WI38 (cell line): ENCODE results near the gene ZNF195.
"Not testable (repeated sequence)": the region's sequence is repeated elsewhere in the genome, so short reads cannot be mapped to it uniquely, and the experiment has no call there.

Experiments
- H3K4me3 ChIP-seq: 2 replicates; pipeline ENCODE4 v1.5.1; 2011; ENCODE audit warnings: low read depth, mild to moderate bottlenecking, control low read depth, low read length
- TF ChIP-seq, protein P1 (sequence below): IDR thresholded peaks from 2 replicates; pipeline ENCODE4 v1.5.1; 2012; ENCODE audit warnings: low read depth, mild to moderate bottlenecking, control low read depth, low read length

Gene ZNF195

DNA sequence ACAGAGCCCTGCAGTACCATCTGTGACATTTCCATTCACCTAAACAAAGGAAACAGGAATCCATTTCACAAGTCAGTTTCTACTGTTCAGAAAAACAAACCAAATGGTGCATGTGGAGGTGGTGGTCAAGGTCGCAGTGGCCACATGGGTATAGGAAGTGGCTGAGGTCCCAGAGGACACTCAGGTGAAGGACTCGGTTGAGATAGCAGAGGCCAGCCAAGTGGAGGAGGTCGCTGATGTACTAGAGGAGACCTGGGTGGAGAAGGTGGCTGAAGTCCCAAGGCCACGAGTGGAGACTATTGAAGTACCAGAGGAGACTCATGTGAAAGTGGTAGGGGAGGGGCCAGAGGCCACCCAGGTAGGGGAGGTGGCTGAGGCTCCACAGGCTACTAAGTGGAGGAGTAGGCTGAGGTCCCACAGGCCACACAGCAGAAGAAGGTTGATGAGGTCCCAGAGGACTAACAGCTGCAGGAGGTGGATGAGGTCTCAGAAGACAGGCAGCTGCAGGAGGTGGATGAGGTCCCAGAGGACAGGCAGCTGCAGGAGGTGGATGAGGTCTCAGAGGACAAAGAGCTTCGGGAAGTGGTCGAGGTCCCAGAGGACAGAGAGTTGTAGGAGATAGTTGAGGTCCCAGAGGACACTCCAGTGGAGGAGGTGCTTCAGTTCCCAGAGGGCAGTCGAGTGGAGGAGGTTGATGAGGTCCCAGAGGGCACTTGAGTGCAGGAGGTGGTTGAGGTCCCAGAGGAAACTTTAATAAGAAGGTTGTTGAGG is 40.2 kb downstream of the ZNF195 start:
- no peak overlapping the region for H3K4me3 ChIP-seq
- TF ChIP-seq, protein P1, sequence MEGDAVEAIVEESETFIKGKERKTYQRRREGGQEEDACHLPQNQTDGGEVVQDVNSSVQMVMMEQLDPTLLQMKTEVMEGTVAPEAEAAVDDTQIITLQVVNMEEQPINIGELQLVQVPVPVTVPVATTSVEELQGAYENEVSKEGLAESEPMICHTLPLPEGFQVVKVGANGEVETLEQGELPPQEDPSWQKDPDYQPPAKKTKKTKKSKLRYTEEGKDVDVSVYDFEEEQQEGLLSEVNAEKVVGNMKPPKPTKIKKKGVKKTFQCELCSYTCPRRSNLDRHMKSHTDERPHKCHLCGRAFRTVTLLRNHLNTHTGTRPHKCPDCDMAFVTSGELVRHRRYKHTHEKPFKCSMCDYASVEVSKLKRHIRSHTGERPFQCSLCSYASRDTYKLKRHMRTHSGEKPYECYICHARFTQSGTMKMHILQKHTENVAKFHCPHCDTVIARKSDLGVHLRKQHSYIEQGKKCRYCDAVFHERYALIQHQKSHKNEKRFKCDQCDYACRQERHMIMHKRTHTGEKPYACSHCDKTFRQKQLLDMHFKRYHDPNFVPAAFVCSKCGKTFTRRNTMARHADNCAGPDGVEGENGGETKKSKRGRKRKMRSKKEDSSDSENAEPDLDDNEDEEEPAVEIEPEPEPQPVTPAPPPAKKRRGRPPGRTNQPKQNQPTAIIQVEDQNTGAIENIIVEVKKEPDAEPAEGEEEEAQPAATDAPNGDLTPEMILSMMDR: no peak

DNA sequence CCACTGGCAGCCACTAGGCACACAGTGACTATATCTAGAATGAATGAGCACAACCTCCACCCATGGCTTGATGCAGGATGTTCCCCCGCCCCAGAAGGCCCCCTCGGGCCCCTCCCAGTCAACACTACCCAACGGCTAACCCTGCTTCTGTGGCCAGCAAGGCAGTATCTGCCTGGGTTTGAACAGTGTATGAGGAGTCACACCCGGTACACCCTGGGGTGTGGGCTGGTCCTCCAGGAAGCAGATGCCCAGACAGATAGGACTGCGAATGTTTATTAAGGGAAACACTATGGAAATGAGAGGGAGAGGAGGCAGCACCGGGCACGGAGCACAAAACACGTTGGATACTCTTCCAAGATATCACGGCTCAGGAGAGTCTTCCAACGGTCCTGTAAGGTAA is 42.5 kb downstream of the ZNF195 start:
- not testable (repeated sequence) for H3K4me3 ChIP-seq

DNA sequence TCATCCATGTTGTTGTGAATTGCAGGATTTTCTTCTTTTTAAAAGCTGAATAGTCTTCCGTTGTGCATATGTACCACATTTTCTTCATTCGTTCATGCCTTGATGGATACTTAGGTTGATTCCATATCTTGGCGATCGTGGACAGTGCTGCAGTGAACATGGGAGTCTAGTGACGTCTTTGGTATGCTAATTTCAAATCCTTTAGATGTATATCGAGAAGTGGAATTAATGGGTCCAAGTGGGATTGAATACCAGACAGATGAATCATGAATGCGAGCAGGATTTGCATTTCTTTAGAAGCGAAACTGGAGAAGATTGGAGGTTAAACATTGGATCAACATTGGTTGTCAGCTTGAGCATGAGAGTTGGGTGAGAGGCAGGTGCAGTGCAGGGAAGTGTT is 45.8 kb downstream of the ZNF195 start:
- not testable (repeated sequence) for H3K4me3 ChIP-seq

DNA sequence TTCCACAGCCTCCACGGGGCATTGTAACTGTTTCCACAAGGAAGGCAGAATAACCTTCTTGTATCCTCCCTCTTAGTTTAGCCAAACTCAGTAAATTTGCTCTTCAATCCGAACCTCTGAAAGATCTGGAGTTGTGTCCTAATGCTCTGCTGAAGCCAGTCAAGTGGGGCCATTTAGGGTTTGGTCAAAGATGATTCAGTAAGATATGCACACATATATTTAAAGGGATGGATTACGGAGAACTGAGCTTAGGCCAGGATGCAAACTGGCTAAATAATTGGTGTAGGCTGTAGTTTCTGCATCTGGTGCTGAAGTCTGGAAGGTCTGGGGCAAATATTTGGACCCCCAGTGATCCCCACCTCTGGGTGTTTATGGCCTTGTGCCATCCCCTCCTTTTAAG is 47.9 kb downstream of the ZNF195 start:
- H3K4me3 ChIP-seq: not testable (repeated sequence)

DNA sequence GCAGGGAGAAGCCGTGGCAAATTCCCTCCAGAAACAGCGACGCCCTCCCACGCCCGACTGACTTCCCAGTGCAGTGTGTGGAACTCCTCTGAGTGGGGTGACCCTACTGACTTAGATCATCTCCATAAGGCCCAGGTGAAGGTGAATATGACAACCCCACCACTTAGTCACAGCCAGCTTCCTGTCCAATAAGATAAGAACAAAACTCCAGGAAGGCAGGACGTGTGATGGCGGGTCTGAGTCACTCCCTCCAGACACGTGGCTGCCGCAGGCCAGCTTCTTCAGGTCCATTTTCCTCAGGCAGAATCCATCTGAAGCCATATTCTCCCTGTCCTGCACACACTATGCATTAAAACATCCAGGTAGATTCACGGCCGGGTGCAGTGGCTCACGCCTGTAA is 48.9 kb downstream of the ZNF195 start:
- not testable (repeated sequence) for H3K4me3 ChIP-seq

DNA sequence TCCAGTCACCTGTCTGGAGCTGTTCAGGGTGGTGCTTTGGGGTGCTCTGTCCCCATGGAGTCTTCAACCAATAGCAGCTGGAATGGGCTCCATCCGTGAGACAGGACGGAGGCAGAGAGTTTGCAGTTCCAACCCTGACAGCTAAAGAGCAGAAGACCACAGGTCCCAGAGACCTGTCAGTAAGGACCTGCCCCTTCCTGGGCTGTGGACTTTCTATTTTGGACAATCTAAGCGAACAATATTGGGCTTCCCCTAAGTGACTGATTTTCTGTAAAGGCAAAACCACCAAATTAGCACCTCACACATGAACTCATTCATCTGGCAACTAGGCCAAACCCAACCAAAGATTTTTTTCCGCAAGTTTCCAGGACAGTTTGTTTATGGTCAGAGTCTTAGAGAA is 50.4 kb downstream of the ZNF195 start:
- not testable (repeated sequence) for H3K4me3 ChIP-seq

DNA sequence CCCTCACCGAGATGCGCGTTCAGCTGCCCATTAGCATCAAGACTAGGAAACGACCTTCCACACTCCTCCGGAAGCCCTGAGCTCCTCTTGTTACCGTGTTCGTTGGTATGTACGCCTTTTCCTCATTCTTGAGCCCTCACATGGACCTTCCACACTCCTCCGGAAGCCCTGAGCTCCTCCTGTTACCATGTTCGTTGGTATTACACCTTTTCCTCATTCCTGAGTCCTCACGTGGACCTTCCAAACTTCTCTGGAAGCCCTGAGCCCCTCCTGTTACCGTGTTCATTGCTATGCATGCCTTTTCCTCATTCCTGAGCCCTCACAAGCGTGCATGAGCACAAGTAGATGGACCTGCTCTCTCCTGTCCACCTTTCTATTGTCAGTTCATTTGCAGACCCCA is 52.5 kb downstream of the ZNF195 start:
- H3K4me3 ChIP-seq: not testable (repeated sequence)

DNA sequence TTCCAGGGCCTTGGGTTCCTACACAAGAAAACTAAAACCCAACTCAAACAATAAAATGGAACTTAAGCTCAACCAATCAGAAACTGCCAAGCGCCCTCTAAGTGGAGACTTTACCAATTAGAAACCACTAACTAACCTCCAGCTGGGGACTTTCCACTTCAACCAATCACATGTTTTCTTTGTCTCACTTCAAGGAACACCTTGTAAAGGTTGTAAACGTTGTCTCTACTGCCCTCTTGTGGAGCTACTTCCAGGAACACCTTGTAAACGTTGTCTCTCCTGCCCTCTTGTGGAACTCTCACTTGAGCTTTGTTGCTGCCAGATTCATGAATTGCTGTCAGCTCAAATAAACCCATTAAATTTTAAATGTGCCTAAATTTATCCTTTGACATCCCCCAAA is 54.2 kb downstream of the ZNF195 start:
- H3K4me3 ChIP-seq: not testable (repeated sequence)
